ENCODE measurements around the gene CEMIP2. TPM values are rescaled to one million over a fixed set of nuclear protein-coding genes. Genes with fewer than 3 reads are reported as not detected.

Gene CEMIP2
- total and polyA plus RNA-seq, 12 donors: 4.7 to 34.9 (median 9.6) TPM

DNA sequence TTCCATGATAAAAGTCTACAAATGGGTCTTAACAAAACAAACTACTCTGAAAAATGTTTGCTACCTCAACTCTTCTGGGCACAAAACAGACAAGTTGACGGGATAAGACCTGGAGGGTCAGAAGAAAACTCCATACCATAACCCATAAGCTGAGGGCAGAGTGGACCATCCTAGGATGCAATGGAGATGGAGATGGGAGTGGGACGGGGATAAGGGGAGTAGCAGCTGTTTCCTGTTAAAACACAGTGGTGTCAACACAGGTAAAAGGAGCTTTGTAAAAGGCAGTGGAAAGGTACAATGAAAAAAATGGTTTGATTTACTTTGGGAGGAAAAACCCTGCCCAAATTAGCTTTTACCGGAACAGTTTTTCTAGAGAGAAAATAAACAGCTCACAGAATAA lies 41.6 kb downstream of the CEMIP2 start:
- no peak overlapping the region for H3K27ac ChIP-seq
- H3K4me3 ChIP-seq: no peak overlapping the region
- H3K36me3 ChIP-seq: peaks cover 0 to 99% (median 18%) of the 10 kb centered on the region in 9 donors
- no peaks in the 10 kb centered on the region for H3K27me3 ChIP-seq
- 69 to 76% methylated on average over 3 of the region's 3 CpGs for WGBS, 2 donors
- intact Hi-C loops (cut with DNase I): no loop called here
- no peaks in the 10 kb centered on the region for H3K4me1 ChIP-seq
- DNase-seq: no peak
- TF ChIP-seq, protein P1, sequence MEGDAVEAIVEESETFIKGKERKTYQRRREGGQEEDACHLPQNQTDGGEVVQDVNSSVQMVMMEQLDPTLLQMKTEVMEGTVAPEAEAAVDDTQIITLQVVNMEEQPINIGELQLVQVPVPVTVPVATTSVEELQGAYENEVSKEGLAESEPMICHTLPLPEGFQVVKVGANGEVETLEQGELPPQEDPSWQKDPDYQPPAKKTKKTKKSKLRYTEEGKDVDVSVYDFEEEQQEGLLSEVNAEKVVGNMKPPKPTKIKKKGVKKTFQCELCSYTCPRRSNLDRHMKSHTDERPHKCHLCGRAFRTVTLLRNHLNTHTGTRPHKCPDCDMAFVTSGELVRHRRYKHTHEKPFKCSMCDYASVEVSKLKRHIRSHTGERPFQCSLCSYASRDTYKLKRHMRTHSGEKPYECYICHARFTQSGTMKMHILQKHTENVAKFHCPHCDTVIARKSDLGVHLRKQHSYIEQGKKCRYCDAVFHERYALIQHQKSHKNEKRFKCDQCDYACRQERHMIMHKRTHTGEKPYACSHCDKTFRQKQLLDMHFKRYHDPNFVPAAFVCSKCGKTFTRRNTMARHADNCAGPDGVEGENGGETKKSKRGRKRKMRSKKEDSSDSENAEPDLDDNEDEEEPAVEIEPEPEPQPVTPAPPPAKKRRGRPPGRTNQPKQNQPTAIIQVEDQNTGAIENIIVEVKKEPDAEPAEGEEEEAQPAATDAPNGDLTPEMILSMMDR (IDR thresholded peaks at IDR 0.05): no peak
- no peaks in the 10 kb centered on the region for H3K9me3 ChIP-seq
- ATAC-seq: no peak

DNA sequence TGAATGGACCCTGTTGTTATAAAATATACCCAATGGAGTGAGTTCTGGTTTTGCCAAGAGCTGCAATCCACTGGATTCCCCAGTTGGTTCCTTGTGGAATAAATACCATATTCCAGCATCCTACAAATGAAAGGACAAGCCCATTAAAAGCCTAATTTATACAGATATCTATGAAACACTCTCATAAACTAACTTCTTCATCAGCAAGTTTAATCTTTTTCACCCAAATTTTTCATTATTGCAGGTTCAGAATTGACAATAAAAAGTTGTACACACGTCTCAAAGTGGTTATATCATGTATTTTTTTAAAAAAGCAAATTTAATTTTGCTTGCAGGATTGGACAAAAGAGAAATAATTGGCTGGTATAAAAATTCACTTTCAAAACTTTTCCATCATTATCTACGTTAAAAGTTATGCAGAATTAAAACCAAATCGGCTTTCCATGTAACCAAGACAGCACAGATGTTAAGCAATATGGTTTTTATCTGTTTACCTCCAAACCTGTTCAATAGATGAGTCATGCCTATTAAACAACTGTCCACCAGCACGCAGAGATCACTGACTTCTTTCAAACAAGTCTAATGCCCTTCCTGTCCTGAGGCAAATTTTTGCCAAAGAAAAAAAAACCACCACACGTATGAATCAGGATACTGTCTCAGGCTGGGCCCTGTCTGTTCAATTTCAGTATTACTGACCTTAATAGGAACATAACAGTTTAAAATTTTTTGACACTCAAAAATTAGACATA lies 42.5 kb downstream of the CEMIP2 start:
- 65 to 77% methylated on average over 5 of the region's 5 CpGs for WGBS, 2 donors

GRCh38 chr9:71721855-71722254 lies 46.5 kb downstream of the CEMIP2 start:
- no peak overlapping the region for H3K27ac ChIP-seq
- no peak overlapping the region for H3K4me3 ChIP-seq
- intact Hi-C loops (cut with DNase I): loop anchor here in 2 of 10 donors (5.0 kb wide), 1 partner anchor 45 kb away; the partner anchor contains the start of gene CEMIP2 (in 2 of the 2)
- H3K36me3 ChIP-seq: peaks cover 0 to 99% (median 7%) of the 10 kb centered on the region in 9 donors
- ATAC-seq (no peak), DNase-seq (no peak)
- no peaks in the 10 kb centered on the region for H3K27me3 ChIP-seq
- TF ChIP-seq, protein P1 (IDR thresholded peaks at IDR 0.05): no peak
- H3K9me3 ChIP-seq: no peaks in the 10 kb centered on the region
- peaks cover 0 to 10% (median 0%) of the 10 kb centered on the region in 9 donors for H3K4me1 ChIP-seq

More for the DNA sequence above, 42.5 kb downstream of the CEMIP2 start:
- DNase-seq: no peak
- TF ChIP-seq, protein P1 (IDR thresholded peaks at IDR 0.05): no peak
- no peaks in the 10 kb centered on the region for H3K4me1 ChIP-seq
- no peak overlapping the region for H3K4me3 ChIP-seq
- H3K9me3 ChIP-seq: no peaks in the 10 kb centered on the region
- intact Hi-C loops (cut with DNase I): no loop called here
- ATAC-seq: no peak
- H3K36me3 ChIP-seq: peaks cover 0 to 99% (median 18%) of the 10 kb centered on the region in 9 donors
- H3K27ac ChIP-seq: no peak overlapping the region
- H3K27me3 ChIP-seq: no peaks in the 10 kb centered on the region

DNA sequence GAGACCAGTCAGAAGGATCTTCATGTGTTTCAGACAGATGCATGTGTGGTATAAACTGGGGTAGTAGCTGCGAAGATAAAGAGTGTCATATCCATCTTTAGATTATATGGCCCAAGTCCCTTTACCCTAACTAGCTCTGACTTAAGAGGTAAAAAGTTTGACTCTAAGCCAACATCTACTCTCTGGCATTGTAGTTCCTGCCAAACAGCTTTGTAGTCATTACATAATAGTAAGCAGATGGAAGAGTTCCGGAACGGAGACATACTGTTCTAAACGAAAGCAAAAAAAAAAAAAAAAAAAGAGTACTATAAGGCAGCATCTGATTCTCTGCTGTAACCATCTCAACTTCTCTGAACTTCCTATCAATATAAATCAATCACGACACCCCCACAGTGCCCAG lies 48.8 kb downstream of the CEMIP2 start:
- ATAC-seq: peak in 7 of 8 donors; percentile 34 to 89 (median 67)
- no peak overlapping the region for H3K27ac ChIP-seq

More for the DNA sequence above, 48.8 kb downstream of the CEMIP2 start:
- intact Hi-C loops (cut with DNase I): loop anchor here in 3 of 10 donors (5.0 to 10.0 kb wide), 3 partner anchors 112 to 117 kb away; no protein-coding TSS in a partner anchor
- DNase-seq: no peak
- Histone ChIP-seq H3K27me3 (no peaks in the 10 kb centered on the region), H3K4me1 (peaks cover 0 to 10% (median 0%) of the 10 kb centered on the region in 9 donors), H3K36me3 (peaks cover 0 to 99% (median 4%) of the 10 kb centered on the region in 9 donors), H3K4me3 (no peak overlapping the region), H3K9me3 (no peaks in the 10 kb centered on the region)
- TF ChIP-seq, protein P1 (IDR thresholded peaks at IDR 0.05): no peak
- 57% methylated on average over 5 of the region's 5 CpGs for WGBS, 2 donors
